Retinal pigment epithelial cell (primary cell): ENCODE results near the gene DIS3L2.
A peak's percentile ranks its signal among the peaks of the same experiment; 100 is the strongest.
"Not testable (repeated sequence)": the region's sequence is repeated elsewhere in the genome, so short reads cannot be mapped to it uniquely, and the experiment has no call there.

Experiments
- DNase-seq: peaks from one replicate; pipeline ENCODE4 v3.0.0-alpha.2; 2010; ENCODE audit warnings: low read depth
- H3K4me3 ChIP-seq: 2 replicates; pipeline ENCODE4 v1.5.1; 2011; ENCODE audit warnings: mild to moderate bottlenecking, low read length, control low read depth, moderate library complexity
- TF ChIP-seq, protein P1 (sequence below): conservative IDR thresholded peaks from 2 replicates; pipeline ENCODE4 v1.5.1; 2011; ENCODE audit warnings: low read depth, low read length, control low read depth, inconsistent platforms

The DIS3L2 gene

DNA sequence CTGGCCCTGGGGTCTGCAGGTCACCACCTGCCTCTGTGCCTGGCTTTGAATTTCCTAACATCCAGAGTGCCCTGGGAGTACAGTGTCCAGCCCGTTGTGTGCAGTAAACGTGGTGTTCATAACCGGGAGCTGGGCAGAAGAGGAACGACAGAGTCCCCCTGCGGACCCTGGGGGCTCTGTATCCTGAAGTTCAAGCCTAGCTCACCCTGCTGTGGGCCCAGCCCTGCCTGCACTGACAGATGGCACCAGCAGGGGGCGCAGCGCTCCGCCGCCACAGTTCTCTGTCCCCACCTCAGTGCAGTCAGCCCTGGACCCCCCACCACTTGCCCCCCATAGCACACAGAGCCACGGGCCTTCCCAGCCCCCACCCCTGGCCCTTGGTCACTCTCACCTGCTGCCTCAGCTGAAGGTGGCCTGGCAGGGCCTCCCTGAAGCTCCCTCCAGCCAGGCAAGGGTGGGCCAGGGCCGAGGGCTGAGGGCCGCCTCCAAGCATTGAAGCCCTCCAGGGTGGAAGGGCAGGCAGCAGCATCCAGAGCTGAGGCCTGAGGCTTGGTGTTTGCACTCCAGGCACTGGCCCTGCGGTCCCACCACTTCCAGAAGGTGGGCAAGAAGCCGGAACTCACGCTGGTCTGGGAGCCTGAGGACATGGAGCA is 373.8 kb downstream of the DIS3L2 start:
- not testable (repeated sequence) for H3K4me3 ChIP-seq, DNase-seq
- TF ChIP-seq, protein P1, sequence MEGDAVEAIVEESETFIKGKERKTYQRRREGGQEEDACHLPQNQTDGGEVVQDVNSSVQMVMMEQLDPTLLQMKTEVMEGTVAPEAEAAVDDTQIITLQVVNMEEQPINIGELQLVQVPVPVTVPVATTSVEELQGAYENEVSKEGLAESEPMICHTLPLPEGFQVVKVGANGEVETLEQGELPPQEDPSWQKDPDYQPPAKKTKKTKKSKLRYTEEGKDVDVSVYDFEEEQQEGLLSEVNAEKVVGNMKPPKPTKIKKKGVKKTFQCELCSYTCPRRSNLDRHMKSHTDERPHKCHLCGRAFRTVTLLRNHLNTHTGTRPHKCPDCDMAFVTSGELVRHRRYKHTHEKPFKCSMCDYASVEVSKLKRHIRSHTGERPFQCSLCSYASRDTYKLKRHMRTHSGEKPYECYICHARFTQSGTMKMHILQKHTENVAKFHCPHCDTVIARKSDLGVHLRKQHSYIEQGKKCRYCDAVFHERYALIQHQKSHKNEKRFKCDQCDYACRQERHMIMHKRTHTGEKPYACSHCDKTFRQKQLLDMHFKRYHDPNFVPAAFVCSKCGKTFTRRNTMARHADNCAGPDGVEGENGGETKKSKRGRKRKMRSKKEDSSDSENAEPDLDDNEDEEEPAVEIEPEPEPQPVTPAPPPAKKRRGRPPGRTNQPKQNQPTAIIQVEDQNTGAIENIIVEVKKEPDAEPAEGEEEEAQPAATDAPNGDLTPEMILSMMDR, result peak; percentile 37

DNA sequence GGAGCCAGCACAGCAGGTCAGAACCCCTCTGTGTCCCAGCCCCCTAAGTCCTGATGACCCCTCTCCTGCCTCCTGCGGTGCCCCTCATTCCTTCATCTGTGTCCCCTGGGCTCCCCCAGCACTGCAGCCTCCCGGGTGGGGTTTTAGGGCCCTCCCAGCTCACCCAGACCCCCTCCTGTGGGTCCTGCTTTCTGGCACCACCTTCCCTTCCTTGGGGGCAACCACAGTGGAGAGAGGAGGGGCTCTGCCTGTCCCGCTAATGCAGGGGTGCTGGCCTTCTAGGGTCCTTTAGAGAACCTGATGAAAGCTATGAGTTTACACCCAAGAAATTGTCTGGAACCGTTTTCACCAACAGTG is 374.3 kb downstream of the DIS3L2 start:
- H3K4me3 ChIP-seq, result no peak overlapping the region
- TF ChIP-seq, protein P1, result no peak
- no peak for DNase-seq

DNA sequence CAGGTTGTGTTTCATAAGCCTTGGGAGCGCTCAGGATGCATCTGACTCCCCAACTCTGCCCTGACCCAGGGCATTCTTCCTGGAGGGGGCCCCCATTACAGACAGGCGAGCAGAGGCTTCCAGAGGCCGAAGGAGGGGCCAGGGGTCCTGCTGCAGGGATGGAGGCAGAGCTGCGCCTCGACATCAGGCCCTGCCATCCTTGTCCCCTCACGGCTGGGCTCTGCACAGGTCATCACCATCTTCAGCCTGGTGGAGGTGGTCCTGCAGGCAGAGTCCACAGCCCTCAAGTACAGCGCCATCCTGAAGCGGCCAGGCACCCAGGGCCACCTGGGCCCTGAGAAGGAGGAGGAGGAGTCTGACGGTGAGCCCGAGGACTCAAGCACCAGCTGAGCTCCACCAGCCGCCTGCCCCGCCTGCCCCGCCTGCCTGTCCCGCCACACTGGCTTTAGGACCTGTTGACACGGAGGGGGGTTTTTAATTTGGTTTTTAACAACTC is 374.8 kb downstream of the DIS3L2 start:
- no peak overlapping the region for H3K4me3 ChIP-seq
- DNase-seq, result no peak
- TF ChIP-seq, protein P1, result no peak

DNA sequence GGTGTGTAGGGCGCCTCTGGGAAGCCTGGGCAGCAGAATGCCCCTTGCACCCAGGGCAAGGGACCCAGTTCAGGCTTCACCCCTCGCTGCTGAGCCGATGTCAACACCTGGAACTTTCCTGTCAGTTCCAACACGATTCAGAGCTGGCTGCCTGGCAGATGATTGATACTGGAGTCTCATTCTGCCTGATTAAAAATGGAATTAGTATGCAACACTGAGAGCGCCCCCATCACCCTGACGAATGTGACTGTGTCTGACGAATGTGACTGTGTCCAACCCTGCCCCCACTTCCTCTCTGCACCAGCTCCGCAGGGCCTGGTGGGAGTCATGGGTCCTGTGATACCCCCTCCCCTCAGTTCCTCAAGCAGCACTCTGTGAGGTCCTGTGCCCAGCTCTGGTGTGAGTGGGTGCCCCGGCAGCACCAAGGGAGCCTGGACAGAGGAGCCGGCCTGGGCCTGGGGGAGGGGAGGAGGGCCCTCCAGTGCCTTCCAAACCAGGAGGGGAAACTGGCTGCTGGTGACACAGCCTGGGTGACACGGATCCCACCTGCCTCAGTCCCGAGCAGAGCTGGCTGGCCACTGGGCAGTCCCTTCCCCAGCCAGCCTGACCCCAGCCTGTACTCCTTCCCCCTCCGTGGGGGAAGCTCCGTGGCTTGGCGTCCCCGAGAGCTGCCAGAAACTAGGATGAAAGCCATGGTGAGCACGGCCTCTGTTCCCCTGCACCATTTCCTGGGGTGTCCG is 375.6 kb downstream of the DIS3L2 start:
- H3K4me3 ChIP-seq, result no peak overlapping the region
- DNase-seq, result no peak
- TF ChIP-seq, protein P1, result no peak

DNA sequence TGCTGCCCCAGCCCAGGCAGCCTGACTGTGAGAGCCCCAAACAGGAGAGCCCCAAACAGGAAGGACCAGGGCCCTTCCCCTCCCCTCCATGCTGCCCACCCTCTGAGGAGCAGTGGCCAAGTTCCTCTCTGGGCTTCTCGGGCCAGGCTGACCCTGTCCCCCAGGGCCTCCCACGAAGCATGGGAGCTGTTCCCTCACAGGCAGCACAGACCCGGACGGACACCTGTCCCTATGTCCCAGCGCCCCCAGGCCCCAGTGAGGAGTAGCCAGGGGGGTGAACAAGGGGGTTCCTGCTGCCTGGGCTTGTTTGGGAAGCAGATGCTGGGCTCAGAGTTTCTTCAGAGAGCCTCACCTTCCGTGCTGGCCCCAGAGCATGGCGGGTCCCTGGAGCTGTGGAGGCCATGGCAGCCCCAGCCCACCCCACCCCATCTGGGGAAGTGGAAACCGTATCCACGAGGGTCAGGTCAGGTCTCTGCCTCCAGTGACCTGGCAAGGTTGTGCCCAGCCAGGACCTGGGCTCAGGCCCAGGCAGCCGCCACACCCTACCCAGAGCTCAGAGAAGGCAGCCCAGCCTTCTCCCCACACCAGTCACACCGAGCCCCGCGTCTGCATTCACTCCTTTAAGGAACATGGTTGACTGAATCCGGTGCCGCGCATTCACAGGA is 376.7 kb downstream of the DIS3L2 start:
- H3K4me3 ChIP-seq, DNase-seq: not testable (repeated sequence)

DNA sequence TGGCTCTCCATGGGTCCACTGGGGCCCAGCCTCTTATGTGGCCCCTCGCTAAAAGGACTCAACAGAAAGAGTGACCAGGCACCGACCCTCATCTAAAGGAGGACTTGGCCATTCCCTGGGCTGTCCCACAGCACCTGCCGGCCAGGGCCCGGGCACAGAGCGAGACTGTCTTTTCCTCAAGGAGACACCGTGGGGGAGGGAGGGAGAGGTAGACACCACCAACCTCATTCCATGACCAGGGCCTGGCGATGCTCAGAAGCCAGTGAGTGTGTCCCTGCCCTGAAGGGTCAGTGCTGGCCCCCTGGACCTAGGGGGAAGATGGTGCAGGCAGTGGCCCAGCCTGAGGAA is 377.2 kb downstream of the DIS3L2 start:
- TF ChIP-seq, protein P1, result no peak
- H3K4me3 ChIP-seq, result no peak overlapping the region
- no peak for DNase-seq

DNA sequence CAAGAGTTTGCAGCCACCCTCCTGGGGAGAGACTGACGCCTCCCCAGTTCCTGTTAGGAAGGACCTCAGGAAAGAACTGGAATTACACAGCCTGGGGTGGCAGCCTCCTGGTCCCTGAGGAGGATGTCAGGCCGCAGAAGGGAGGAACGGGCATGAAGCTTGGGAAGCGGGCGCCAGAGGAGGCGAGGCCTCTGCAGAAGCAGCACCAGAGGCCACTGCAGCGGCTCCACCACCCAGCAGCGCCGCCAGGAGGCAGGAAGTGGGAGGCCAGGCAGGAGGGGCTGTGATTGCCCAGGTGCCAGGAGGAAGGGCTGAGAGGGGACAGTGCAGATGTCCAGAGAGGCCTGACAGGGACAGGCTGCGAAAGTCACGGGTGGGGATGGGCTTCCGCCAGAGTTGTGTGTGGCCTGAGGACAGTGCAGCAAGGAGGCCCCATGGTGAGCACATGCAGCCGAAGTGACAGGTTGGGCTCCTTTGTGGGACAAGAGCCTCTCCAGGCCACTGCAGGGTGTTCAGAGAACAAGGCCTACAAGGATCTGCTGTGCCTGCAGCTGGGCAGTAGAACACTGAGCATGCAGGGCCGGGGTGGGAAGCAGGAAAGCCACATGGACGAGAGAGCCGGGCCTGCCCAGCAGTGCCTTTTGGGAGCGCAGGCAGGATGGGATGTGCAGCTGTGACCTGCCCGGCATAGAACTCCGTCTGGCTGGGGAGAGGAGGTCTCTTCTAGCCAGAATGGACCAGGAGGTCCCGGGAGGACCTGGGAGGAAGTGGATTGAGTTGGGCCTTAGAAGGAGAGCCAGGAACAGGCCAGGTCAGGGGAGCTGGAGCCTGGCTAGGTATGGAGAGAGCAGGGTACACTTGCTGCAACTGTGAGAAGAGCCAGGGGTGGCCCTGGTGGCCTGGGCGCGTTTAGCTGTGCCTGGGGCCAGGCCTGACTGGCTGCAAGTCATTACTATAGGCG is 377.9 kb downstream of the DIS3L2 start:
- H3K4me3 ChIP-seq, result no peak overlapping the region
- TF ChIP-seq, protein P1, result peak; percentile 32
- DNase-seq, result no peak
